Brain pericyte (primary cell): ENCODE results near the gene EXOSC10.
"Not testable (repeated sequence)": the region's sequence is repeated elsewhere in the genome, so short reads cannot be mapped to it uniquely, and the experiment has no call there.

Source experiments
- DNase-seq: peaks from one replicate; pipeline ENCODE4 v3.0.0-alpha.2; 2012; ENCODE audit warnings: low read depth, low spot score

EXOSC10 gene

DNA sequence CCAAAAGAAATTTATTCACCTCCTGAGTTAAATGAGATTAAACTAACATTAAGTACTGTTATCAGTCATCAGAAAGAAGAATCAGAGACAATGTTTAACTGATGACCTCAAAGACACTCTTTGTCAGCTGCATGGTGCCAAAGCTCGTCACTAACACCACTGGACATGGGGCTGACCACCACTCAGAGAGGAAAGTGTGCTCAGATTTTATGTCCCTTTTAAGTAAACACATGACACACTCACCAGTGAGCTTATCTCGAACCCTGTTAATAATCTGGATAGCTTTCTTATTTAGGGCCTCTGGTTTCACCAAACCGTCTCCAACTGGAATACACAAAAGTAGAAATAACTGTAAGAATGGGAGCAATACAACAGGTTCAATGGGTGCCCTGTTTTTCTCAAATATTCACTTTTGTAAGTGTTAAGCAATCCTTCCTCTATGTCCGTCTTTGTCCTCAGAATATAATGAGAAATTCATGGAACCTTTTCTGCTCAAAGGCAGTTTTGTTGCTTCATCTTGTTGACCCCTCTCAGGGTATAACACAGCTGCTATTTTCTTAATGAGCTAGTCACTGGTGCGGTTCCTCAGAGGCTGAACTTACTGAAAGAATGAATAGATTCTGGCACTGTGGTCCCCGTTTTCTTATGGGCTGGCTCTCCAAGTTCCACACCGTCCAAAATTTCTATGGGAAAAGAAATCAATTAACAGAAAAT, 9.5 kb upstream of the EXOSC10 start:
- no peak for DNase-seq

- no peak for DNase-seq
Measured at GRCh38 chr1:11107599-11107998, 7.9 kb upstream of the EXOSC10 start.

GRCh38 chr1:11105586-11105985, 5.9 kb upstream of the EXOSC10 start:
- no peak for DNase-seq

DNA sequence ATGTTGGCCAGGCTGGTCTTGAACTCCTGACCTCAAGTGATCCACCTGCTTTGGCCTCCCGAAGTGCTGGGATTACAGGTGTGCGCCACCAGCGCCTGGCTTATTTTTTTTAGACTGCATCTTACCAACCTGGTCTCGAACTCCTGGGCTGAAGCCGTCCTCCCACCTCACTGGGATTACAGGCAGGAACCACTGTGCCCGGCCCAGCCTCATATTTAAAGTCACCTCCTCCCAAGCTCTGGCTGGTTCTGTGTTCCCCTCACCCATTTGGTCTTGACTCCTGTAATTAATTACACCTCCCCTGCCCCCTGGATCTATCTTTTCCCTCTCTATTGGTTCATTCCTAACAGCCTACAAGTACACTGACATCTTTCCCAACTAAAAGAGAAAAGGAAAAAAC, 1.7 kb upstream of the EXOSC10 start:
- no peak for DNase-seq

DNA sequence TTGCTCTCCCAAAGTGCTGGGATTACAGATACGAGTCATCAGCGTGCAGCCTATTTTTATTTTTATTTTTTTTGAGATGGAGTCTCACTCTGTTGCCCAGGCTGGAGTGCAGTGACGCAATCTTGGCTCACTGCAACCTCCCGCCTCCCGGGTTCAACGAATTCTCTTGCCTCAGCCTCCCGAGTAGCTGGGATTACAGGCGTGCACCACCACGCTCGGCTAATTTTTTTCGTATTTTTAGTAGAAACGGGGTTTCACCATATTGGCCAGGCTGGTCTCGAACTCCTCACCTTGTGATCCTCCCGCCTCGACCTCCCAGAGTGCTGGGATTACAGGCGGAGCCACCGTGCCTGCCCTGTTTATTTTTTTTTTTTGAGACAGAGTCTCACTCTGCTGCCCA, 1.1 kb upstream of the EXOSC10 start:
- DNase-seq = not testable (repeated sequence)

GRCh38 chr1:11100149-11100493, 452 bp upstream of the EXOSC10 start:
- DNase-seq = no peak

GRCh38 chr1:11098931-11099309, 749 bp downstream of the EXOSC10 start:
- no peak for DNase-seq

DNA sequence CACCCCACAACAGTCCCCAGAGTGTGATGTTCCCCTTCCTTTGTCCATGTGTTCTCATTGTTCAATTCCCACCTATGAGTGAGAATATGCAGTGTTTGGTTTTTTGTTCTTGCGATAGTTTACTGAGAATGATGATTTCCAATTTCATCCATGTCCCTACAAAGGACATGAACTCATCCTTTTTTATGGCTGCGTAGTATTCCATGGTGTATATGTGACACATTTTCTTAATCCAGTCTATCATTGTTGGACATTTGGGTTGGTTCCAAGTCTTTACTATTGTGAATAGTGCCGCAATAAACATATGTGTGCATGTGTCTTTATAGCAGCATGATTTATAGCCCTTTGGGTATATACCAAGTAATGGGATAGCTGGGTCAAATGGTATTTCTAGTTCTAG, 15.9 kb downstream of the EXOSC10 start:
- DNase-seq = not testable (repeated sequence)

DNA sequence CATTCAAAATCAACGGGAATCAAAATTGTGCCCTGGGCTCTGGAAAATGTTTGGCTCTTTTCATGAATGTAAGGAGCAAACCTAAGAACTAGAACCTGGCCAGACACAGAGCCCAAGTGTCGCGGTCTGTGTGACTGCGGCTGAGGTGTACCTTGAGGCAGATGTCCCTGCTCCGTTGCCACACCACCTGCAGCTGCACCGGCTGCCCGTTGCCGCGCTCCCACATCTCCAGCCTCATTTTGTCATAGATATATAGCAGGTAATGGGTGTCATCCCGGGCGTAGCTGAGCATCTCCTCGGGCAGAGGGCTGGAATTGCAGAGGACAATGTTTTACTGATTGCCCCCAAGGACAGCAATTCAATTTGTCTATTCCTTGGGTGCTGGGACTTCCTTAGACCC, 18.7 kb downstream of the EXOSC10 start:
- no peak for DNase-seq

GRCh38 chr1:11078631-11079030, 21.0 kb downstream of the EXOSC10 start:
- DNase-seq = no peak

GRCh38 chr1:11073398-11073797, 26.3 kb downstream of the EXOSC10 start:
- not testable (repeated sequence) for DNase-seq

- DNase-seq = no peak
Measured at GRCh38 chr1:11072216-11072917, 27.3 kb downstream of the EXOSC10 start.

GRCh38 chr1:11071463-11072215, 28.0 kb downstream of the EXOSC10 start:
- DNase-seq = no peak

- no peak for DNase-seq
Measured at GRCh38 chr1:11070876-11071275, 28.8 kb downstream of the EXOSC10 start.

DNA sequence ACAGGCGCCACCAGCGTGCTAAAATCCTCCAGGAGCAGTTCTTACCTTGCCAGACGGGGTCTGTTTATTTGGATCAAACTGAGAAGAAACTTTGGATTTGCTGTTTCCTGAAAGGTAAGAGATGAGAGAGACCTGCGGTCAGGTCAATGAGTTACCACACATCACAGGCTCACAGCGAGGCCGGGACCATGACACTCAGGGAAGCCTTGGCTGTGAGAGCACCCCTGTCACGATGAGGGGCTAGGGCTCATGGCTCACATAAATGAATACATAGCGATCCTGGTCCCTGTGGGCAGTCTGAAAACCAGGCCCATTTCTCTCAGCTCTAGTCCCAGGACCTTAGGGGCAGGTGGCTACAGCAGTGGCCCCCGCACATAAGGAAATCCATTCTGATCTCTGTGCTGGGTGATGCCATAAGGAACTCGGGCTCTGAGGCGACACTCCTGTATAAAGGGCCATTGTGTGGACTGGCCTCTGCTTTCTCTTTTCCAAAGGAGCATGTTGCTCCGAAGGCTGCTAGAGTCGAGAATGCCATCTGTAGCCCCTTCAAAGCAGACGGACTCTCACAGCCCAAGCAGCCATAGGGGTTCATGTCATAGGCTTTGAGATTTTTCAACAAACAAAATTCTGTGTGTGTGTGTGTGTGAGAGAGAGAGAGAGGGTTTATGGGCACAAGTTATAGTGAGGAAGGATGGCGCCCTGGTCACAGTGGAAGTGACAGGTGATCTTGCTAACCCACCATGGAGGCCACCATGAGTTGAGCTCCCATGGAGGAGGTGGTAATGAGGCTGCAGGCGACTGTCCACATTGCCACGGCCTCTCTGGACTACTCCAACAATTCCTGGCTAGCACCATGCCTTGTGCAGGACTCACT, 30.8 kb downstream of the EXOSC10 start:
- DNase-seq = no peak

DNA sequence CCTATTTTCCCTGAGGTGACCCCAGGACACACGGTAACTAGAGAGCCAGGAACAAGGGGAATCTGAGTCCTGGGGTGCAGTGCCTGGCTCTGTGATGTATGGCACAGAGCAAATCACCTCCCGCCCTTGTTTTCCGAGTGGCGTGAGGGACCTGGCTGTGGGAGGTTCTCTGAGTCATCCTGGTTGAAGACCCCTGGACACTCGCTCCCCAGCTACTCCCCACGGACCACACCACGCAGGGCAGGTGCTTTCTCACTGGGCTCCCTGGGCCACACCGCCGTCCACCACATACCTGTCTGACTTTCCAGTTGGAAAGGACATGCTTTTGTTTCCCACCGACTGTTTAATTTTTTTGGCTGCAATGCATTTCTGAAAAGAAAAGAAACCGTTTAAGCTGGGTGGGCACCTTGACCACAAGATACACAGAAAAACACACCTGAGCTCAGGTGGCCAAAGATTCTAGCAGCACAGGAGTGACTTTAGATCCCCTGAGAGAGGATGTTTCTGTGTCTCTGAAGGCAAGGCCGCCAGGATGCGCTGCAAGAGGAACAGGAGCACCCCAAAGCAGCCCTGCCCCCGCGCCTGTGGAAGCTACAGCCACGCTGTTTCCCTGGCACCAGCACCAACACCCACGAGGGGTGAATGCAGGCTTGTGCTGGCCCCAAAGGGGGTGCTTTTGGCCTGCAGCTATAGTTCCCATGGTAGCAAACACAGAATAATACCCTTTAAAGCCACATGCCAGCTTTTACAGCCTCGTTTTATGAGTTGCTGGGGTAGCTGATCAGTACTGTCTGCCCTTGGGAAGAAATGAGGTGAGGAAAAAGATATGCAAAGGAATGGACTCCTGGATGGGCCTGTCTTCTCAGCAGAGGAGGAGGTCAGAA, 31.7 kb downstream of the EXOSC10 start:
- DNase-seq = no peak

- DNase-seq = no peak
Measured at GRCh38 chr1:11065796-11066195, 33.9 kb downstream of the EXOSC10 start.

- DNase-seq = no peak
Measured at GRCh38 chr1:11064942-11065341, 34.7 kb downstream of the EXOSC10 start.

GRCh38 chr1:11063937-11064537, 35.6 kb downstream of the EXOSC10 start:
- DNase-seq = not testable (repeated sequence)

DNA sequence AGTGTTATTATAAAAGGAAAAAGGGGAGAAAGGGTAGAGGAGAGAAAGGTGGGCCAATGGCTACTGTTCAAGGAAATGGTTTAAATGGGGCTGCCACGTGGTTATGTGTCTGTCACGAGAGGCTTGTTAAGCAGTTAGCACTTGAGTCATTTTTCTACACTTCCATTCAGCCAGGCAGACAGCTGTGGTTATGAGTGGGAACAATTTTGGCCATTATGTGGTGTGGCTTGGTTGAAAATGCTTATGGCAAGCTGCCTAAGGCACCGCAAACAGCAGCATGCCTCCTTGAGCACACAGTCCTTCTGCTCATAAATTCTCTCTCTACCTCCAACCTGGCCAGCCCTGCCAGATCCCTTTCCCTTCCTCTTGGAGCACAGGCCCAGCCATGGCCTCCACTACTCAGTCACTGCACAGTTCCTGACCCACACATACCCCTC, 36.7 kb downstream of the EXOSC10 start:
- DNase-seq = no peak
